HG02759 (cell line): ENCODE data around the gene LRRC45.
A peak's percentile ranks its signal among the peaks of the same experiment; 100 is the strongest.
"Not testable (repeated sequence)": the region's sequence is repeated elsewhere in the genome, so short reads cannot be mapped to it uniquely, and the experiment has no call there.

Source experiments
- ATAC-seq: cut with Tn5 transposase; IDR thresholded peaks from one replicate; pipeline ENCODE4 v1.9.1; 2021; ENCODE audit warnings: mild to moderate bottlenecking, moderate library complexity; ENCODE audit not compliant: unreplicated experiment

Gene LRRC45

DNA sequence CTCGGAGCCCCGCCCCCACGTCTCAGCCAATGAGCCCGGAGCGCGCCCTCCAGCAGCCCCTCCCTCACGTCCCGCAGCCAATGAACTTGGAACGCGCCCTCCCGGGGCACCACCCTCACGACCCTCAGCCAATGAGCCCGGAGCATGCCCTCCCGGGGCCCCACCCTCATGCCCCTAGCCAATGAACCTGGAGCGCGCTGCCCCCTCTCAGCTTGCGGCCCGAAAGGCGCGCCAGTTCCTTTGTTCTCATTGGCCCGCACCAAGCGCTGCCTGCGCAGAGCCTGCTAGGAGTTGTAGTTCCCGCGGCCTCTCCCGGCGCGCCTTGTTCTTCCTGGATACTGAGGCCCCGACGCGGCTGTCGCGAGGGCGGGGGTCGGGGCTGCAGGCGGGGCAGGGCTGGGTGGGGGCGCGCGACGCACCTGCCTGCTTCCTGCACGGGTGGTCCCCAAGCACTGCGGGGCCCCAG is at the start of gene LRRC45:
LRRC45 (plus strand) TSS at position 325 of the 466 bp plus-strand sequence. CDS start 339 bp downstream, outside the sequence.
- peak; percentile 85 for ATAC-seq

DNA sequence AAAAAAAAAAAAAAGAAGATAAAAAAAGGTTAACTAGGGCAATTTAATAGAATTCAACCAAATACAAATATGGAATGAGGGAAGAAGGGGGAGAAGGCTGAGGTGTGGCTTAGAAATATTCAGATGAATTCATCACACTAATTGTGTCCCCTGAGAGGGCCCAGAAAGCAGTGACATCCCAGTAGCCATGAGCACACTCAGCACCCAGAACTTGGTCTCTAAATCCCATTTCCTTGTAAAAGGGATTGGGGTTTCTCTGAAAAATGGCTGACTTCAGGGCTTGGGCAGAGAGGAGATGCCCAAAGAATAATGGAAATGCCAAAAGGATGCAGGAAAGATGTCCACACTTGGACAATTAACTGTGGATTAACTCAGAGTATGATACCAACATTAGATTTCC is 49.7 kb upstream of the LRRC45 start:
- no peak for ATAC-seq

DNA sequence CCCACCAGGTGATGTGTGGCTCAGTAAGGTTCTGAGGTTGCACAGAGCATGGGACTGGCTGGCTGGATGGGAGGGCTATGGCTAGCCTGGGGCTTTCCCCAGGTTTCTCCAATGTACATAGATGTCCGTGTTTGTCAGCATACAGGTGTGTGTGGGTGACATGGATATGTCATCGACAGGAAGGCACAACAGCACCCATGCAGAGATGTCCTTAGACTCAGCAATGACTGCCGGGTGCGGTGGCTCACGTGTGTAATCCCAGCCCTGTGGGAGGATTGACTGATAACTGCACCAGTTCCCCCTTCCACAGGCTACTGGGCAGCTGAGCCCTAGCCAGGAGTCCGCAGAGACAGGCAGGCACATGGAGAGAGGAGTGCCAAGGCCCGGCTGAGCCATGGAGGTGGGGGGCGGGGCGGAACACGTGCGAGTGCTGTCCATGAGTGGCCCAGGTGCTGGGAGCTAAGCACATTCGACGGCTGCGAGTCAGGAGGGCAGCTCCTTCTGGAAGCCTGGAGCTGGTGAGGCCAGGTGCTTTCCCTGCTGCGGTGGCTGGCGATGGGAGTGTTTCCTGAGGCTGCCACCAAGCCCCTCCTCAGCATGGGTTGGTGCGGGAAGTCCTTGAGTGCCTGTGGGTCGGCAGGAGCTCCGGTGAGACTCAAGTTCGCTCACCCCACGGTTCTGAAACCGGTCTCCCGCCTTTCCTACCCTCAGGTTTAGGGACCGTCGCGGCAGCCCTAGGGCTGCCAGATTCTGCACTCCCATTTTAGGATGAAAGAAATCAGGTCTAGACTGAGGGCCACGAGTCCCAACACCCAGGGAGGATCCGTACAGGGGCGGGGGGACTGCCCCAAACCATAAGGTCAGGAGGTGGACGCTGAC is 46.5 kb upstream of the LRRC45 start:
- ATAC-seq, result peak; percentile 2

DNA sequence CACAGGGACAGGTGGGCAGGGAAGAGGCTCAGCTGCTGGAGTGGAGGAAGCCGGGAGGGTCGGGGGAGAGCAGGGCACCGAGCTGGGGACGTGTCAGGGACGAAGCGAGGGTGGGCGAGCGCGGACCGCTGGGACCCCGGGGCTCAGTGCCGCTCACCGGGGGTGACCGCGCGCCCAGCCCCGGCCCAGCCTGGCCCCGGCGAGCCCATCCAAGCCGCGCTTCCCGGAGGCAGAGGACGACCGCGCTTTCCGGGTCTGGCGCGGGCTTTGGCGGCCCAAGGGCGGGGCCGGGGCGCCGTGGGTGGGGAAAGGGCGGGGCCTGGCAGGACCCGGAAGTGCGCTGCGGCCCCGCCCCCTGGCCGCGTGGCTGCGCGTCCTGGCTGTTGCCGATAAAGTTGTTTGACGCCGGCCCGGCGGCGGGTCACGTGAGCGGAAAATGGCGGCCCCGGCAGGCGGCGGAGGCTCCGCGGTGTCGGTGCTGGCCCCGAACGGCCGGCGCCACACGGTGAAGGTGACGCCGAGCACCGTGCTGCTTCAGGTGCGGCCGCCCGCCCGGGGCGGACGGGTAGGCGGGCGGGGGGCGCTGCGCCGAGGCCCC is 45.8 kb upstream of the LRRC45 start, which contains the start of gene ASPSCR1:
ASPSCR1 (plus strand) TSS at position 419 of the 598 bp plus-strand sequence; CDS start at position 437, 18 bp downstream.
- ATAC-seq, result peak; percentile 88

DNA sequence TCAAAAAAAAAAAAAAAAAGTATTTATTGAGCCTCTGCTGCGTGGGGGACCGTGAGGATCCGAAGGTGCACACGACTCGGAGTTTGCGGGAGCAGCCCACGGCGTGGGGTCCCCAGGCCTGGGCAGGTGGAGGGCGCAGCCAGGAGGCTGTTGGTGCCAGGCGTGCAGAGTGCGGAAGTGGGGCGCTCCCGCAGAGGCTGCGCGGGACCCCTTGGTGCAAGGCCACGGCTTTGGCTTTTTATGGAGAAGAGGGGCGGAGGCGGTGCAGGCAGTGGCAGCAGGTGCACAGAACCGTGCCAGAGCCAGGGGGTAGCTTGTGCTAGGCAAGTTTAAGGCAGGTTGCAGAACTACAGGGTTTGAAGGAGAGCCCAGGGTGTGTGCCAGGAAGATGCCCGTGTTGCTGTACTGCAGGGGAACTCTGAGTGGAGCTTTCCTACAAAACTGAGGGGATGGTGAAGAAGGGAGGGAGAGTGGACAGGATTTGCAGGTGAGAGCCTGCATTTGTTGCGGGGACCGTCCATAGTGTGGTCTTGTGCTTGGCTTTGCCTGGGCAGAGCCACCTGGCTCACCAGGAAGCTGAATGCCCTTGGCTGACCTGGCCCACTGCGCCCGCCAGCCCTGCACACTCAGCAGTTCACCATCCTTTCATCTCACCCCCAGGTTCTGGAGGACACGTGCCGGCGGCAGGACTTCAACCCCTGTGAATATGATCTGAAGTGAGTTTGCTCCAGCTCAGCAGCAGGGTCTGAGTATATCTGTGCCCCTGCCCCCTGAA is 44.4 kb upstream of the LRRC45 start:
- no peak for ATAC-seq

DNA sequence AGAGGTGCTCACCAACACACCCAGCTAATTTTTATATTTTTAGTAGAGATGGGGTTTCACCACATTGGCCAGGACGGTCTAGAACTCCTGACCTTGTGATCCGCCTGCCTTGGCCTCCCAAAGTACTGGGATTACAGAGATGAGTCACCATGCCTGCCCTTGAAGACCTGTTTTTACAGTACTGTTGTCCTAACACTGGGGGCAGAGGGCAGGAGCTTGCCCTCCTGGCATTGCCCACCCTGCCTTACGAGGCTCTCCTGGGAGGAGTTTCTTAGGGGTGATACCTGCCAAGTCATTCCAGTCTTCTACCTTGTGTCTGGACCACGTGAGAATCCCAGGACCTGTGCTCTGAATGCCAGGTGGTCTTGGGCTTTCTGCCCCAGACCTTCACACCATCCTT is 43.0 kb upstream of the LRRC45 start:
- no peak for ATAC-seq

DNA sequence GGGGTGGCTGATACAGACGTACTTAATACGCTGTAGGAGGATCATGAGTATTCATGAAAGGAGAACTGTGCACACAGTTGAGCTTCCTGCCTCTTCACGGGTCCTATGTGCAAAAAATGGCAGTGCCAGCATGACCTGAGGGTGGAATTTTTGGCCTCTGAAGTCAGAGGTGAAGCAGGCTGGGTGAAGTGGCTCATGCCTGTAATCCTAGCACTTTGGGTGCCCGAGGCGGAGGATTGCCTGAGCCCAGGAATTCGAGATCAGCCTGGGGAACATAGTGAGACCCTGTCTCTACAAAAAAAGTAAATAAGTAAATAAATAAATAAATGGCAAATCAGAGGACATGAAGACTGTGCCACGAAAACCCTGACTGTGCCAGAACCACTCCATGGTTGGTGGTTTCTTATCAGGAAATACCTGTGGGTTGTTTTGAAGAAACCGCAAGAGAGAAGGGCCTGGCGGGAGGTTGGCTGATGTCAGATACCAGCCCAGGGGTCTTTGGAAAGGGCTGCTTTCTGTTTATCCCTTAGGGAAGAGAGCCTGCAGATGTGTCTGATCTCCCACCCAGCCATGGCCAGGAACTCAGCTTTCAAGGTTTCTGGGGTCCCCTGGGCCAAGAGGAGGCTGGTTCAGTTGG is 42.3 kb upstream of the LRRC45 start:
- no peak for ATAC-seq

DNA sequence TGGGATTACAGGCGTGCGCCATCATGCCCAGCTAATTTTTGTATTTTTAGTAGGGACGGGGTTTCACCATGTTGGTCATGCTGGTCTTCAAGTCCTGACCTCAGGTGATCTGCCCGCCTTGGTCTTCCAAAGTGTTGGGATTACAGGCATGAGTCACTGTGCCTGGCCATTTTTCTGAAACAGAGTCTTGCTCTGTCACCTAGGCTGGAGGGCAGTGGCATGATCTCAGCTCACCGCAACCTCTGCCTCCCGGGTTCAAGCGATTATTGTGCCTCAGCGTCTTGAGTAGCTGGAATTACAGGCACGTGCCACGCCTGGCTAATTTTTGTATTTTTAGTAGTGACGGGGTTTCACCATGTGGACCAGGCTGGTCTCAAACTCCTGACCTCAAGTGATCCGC is 41.6 kb upstream of the LRRC45 start:
- ATAC-seq, result not testable (repeated sequence)

DNA sequence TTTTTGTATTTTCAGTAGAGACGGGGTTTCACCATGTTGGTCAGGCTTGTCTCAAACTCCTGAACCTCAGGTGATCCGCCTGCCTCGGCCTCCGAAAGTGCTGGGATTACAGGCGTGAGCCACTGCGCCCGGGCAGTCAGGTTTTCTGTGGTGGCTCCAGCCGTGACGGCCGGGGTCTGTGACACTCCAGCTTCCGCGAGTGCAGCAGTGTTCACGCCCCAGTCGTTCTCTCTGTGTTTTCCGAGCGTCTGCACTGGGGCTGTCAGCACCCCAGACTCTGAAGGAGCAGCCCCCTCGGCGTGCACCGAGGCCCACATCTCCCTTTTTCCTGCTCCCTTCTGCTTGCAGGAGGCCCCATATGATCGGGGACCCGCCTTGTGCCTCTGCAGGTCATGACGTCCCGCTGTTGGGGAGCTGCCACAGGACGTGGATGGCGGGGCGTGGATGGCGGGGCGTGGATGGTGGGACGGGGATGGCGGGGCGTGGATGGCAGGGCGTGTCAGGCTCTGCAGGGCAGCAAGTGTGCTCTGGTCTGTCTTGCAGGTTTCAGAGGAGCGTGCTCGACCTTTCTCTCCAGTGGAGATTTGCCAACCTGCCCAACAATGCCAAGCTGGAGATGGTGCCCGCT is 40.0 kb upstream of the LRRC45 start:
- ATAC-seq, result no peak

DNA sequence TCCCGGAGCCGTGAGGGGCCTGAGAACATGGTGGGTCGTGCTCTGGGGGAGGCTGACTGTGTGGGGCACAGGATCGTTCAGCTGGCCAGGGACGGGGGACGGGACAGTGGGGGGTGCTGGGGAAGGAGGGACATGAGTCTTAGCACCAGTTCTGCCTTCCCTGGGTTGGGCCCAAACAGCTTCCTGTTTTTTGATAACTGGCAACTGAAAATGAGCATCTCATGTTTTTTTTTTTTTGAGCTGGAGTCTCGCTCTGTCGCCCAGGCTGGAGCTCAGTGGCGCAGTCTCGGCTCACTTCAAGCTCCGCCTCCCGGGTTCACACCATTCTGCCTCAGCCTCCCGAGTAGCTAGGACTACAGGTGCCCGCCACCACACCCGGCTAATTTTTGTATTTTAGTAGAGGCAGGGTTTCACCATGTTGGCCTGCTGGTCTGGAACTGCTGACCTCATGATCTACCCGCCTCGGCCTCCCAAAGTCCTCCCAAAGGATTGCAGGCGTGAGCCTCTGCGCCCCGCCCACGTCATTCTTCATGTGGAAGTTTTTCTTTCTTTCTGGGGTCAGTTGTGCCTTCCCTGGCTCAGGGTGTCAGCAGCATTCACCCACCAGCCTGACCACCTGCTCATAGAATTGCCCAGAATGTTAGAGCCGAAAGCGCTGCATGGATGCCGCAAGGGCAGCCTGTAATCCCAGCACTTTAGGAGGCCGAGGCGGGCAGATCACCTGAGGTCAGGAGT is 39.3 kb upstream of the LRRC45 start:
- no peak for ATAC-seq

DNA sequence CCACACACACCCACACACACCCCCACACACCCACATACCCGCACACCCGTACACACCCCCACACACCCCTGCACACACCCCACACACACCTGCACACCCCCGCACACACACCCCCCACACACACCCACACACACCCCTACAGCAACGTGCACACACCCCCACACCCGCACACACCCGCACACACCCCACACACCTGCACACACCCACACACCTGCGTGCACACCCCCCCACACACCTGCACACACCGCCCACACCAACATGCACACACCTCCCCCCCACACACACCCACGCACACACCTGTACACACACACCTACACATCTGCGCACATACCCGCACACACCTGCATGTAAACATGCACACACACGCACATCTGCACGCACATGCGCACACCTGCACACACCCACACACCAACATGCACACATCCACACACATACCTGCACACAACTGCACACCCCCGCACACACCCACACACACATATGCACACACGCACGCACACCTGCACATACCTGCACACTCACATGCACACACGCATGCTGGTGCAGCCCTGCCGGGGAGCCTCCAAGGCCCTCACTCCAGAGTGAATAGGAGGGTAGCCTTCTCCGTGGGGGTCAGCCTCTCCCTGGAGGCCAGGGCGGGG is 38.2 kb upstream of the LRRC45 start:
- no peak for ATAC-seq

DNA sequence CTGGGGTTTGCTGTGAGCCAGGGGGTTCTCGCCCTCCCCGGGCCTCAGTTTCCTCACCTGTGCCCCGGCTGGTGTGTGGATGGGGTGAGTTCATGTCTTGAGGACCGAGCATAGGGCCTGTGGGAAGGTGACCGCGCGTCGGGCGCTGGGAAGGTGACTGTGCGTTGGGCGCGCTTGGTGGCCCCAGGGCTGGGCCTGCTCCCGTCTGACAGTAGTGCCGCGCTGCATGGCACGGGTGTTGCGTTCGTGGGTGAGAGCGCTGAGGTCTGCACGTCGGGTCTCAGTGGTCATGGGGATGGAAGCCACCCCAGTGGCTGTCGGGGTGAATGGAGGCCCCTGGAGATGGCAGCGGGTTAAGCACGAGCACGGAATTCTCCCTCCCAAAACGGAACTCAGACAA is 36.5 kb upstream of the LRRC45 start:
- no peak for ATAC-seq

DNA sequence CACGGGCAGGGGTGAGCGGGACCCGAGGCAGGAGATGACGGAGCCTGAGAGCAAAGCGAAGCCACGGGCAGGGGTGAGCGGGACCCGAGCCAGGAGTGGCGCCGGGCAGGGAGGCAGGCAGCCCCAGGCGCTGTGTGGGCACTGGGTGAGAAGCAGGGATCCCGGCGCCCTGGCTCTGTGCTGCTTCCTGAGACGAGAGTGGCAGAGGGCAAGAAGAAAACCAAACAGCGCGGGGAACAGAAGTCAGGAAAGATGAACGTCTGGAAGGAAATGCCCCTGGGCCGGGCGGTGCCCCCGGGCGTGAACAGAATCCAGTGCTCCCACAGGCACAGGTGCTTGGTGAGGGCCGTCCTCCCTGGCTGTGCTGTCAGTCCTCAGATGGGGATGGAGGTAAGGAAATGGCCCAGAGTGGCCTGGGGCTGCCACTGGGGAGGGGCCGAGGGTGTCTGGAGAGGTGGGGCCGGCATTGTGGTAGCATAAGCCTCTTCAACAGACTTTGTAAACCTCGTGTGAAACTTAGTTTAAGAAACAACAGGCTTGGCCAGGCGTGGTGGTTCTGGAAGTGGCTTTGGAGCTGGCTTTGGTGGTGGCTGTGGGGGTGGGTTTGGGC is 35.8 kb upstream of the LRRC45 start:
- ATAC-seq, result no peak

DNA sequence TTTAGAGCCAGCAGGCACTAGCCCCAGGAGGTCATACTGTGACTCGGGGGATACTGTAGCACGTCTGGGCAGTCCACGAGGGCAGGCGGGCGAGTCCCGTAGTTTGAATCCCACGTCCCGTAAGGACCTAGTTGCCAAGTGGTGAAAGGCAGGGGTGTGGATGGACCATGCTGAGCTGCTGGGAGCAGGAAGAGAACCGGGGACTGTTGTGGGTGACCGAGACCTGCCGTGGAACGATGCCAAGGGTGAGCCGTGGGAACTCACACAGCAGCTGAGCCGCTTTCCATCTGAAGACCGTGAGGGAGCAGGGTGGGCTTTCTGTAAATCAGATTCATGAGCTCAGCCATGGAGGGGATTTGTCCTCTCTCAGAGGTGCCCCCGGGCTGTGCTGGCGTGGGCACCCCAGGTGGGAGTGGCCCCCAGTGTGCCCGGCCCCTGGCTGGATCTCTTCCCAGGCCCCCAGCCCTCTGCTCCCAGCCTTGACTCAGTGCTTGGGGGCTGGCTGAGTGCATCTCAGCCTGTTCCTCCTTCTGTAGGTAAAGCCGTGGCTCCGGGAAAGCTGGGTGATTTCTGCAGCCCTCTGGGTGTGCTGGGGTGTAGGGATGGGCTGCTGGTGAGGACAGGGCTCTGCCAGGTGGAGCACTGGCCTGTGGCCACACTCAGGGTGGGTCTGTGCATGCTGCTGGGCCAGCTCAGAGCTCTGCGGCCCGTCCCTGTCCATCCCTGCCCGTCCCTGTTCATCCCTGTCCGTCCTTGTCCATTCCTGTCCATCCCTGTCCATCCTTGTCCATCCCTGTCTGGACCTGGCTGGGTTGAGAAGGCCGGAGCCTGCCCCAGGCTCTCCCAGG is 32.0 kb upstream of the LRRC45 start:
- ATAC-seq, result no peak

DNA sequence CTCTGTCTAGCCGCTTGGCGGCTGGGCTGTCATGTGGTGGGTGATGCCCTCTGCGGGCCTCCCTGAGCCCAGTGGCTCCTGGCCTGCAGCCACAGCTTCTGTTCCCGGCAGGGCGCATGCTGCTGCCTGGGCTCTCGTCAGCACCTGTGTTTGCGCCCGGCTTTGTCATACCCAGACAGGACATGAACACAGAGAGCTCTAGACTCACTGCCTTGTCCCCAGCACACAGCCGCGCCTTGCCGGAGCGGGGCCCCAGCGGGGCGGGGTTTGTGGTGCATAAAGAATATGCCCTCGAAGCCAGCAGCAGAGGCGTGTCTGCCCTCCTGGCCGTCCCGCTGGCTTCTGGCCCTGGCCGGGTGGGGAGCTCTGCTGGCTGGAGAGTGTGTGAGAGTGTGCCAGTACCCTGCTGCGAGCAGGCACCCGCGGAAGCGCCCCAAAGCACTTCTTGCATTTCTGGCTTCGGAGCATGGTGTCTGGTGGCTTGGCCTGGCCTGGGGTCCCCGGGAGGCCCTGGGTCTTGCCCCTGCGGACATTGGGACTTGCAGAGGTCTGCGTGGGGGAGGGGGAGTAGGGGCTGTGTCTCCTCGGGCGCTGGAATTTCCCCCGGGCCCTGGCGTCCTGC is 31.3 kb upstream of the LRRC45 start:
- ATAC-seq, result no peak

DNA sequence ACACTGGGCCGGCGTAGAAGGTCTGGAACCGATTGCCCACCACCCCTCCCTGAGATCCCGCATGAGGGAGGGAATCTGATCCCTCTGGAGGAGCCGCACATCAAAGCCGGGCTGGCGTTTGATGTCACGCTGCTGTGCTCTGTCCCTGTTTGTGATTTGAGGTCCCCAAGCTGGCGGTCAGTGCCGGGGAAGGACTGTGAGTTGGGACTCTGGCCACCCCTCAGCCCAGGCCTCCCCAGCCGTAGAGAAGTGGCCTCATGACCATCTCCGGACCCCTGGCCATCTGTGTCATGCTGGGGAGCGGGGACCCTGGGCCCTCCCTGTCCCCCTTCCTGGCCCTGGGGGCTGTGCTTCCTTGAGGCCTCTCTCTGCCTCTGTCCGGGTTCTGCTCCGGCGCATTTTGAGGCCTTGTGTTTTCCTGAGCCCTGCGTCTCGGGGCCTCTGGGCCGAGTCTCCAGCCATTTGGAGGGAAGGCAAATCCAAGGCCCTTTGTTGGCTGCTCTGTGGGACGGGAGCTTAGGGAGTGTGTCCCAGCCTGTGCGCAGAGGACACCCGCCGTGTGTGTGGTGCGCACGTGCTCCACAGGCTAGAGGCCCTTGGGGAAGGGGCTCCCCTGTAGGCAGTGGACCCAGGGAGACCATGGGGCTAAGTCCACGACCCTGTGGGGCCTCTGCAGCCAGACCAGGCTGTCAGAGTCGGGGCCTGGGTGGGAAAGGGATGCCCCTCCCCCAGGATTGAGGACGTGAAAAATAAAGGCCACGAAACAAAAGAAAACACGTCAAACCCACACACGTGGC is 30.6 kb upstream of the LRRC45 start:
- no peak for ATAC-seq
